Measurements from ENCODE around the gene TMEM234.

Gene TMEM234

GRCh38 chr1:32170991-32171390 lies 51.2 kb downstream of the TMEM234 start:
- DNase-seq: no peak

All from stimulated activated CD4-positive, alpha-beta T cell treated with anti-CD3 and anti-CD28 coated beads, Interleukin-1b, Interleukin-23, amount 100 ng/mL, for 48 hours (primary cell).